Measurements from ENCODE around the gene XXYLT1.

GRCh38 chr3:195126056-195126605 lies 144.8 kb downstream of the XXYLT1 start:
- TF ChIP-seq TFE3 (CRISPR knock-in tag; IDR thresholded peaks at IDR 0.05) (no peak), USF2 (CRISPR knock-in tag; IDR thresholded peaks at IDR 0.05) (no peak), CTCF (IDR thresholded peaks at IDR 0.05 in 2 of 3, conservative IDR thresholded peaks at IDR 0.05 in 1 of 3; ENCODE audit: insufficient read depth in 2 of 3, low read depth in 1 of 3, low read length in 3 of 3) (no peak), PTBP1 (IDR thresholded peaks at IDR 0.05; ENCODE audit: low read depth, low read length) (no peak), NUFIP1 (IDR thresholded peaks at IDR 0.05; ENCODE audit: partially characterized antibody) (no peak), RAD51 (IDR thresholded peaks at IDR 0.05; ENCODE audit: borderline replicate concordance, low read depth) (no peak), EP300 (IDR thresholded peaks at IDR 0.05; ENCODE audit: low read length) (no peak), MAX (CRISPR knock-in tag; IDR thresholded peaks at IDR 0.05) (no peak), FOXJ3 (CRISPR knock-in tag; IDR thresholded peaks at IDR 0.05) (no peak), SRSF7 (optimal IDR thresholded peaks at IDR 0.05; ENCODE audit: low read depth, low read length) (no peak), SMARCA5 (IDR thresholded peaks at IDR 0.05) (no peak), KDM4B (IDR thresholded peaks at IDR 0.05; ENCODE audit: borderline replicate concordance in 2 of 2, low read depth in 1 of 2) (no peak), BCL6 (CRISPR knock-in tag; IDR thresholded peaks at IDR 0.05) (no peak), L3MBTL2 (IDR thresholded peaks at IDR 0.05) (no peak)

All from K562 (cell line).